GM12875 (cell line): Measurements from ENCODE around the gene KIAA1210.
"Not testable (repeated sequence)": the region's sequence is repeated elsewhere in the genome, so short reads cannot be mapped to it uniquely, and the experiment has no call there.

Experiments
- H3K4me3 ChIP-seq: one replicate; pipeline ENCODE4 v1.5.1; 2011; ENCODE audit warnings: low read depth, low read length, control low read depth
- CTCF ChIP-seq: IDR thresholded peaks from 2 replicates; pipeline ENCODE4 v1.5.1; 2011; ENCODE audit warnings: low read depth, mild to moderate bottlenecking, control low read depth, inconsistent platforms, low read length, moderate library complexity, borderline replicate concordance; ENCODE audit not compliant: insufficient read depth

KIAA1210 gene

GRCh38 chrX:119042040-119042439, 85.6 kb downstream of the KIAA1210 start:
- no peak overlapping the region for H3K4me3 ChIP-seq
- no peak for TF ChIP-seq CTCF

DNA sequence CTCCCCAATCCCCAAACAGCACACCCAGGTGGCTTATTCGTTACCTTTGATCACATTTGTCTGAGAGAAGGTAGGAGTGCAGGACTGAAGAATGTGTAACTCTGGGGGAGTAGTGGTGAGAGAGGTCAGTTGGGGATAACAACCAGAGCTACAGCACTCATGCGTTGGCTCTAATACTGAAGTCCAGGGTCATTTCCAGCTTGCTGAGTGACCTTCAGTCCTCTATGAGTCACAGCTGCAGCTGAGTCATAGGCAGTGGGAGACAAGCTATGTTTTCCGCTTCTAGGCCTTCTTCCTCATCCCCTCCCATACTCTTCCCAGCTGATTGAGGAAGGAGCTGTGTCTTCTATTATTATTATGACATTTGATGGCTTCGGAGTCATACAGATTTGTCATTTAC, 86.4 kb downstream of the KIAA1210 start:
- TF ChIP-seq CTCF: no peak
- no peak overlapping the region for H3K4me3 ChIP-seq

GRCh38 chrX:119040432-119040831, 87.2 kb downstream of the KIAA1210 start:
- no peak overlapping the region for H3K4me3 ChIP-seq
- no peak for TF ChIP-seq CTCF

DNA sequence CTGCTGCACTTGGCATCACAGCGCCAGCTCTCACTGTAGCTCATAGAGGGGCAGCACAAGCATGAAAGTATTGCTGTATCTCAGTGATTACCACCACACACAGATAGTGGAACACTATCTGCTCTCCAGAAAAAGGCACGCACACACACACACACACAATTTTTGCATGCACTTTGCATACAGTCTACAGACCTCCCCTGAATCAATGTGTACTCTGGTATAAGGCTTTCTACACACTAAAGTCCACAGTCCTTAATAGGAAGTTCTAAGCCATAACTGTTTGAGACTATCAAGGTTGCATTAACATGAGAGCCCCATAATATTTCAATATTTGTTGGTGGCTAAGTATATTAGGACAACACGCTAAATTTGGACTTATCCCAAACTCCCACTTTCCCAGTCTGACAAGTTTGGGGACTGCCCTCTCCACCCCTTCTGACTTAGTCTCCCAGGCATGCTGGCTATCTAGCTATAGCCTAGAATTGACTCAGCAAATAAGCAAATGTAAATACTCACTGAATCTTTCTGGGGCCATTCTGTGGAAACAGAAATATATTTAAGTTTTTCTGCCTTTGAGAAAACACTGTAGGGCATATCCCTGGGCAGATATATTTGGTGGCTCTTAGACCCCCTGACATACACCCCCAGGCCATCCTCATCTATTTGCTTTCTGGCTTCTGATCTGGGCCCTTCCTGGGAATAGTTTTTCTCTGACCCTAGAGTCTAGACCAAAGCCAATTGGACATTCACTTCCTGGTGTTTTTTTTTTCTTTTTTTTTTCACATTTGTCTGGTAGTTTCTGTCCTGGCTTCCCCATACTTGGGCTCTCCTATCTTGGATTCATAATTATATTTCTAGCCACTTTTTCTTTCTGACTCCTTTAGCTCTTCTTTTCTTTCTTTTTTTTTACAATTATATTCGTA, 91.2 kb downstream of the KIAA1210 start:
- no peak for TF ChIP-seq CTCF
- no peak overlapping the region for H3K4me3 ChIP-seq

- no peak for TF ChIP-seq CTCF
Measured at GRCh38 chrX:119030990-119031389, 96.6 kb downstream of the KIAA1210 start.

GRCh38 chrX:119029656-119030055, 98.0 kb downstream of the KIAA1210 start:
- not testable (repeated sequence) for H3K4me3 ChIP-seq

More at GRCh38 chrX:119030990-119031389, 96.6 kb downstream of the KIAA1210 start:
- no peak overlapping the region for H3K4me3 ChIP-seq

- TF ChIP-seq CTCF: no peak
Measured at GRCh38 chrX:119028733-119029330, 98.8 kb downstream of the KIAA1210 start.

More at GRCh38 chrX:119028733-119029330, 98.8 kb downstream of the KIAA1210 start:
- no peak overlapping the region for H3K4me3 ChIP-seq
